EH (cell line): Measurements from ENCODE around the gene RAB30.
"Not testable (repeated sequence)": the region's sequence is repeated elsewhere in the genome, so short reads cannot be mapped to it uniquely, and the experiment has no call there.

ENCODE experiments used
- DNase-seq: peaks from one replicate; pipeline ENCODE4 v3.0.0-alpha.2; 2015; ENCODE audit warnings: low read depth

Gene RAB30

GRCh38 chr11:83009999-83010398, 61.7 kb downstream of the RAB30 start:
- DNase-seq, result no peak

GRCh38 chr11:83009136-83009535, 62.6 kb downstream of the RAB30 start:
- DNase-seq, result not testable (repeated sequence)

GRCh38 chr11:83008581-83008923, 63.1 kb downstream of the RAB30 start:
- peak; percentile 83 for DNase-seq

GRCh38 chr11:83007909-83008580, 63.7 kb downstream of the RAB30 start:
- no peak for DNase-seq

- DNase-seq, result no peak
These were observed 64.2 kb downstream of the RAB30 start for GRCh38 chr11:83007477-83007876.

- DNase-seq, result no peak
These were observed 64.8 kb downstream of the RAB30 start for GRCh38 chr11:83006877-83007330.

- no peak for DNase-seq
These were observed 66.7 kb downstream of the RAB30 start for GRCh38 chr11:83004746-83005556.

- no peak for DNase-seq
These were observed 69.2 kb downstream of the RAB30 start for GRCh38 chr11:83002522-83002921.

GRCh38 chr11:83002053-83002452, 69.6 kb downstream of the RAB30 start:
- no peak for DNase-seq

- DNase-seq, result no peak
These were observed 71.3 kb downstream of the RAB30 start for GRCh38 chr11:83000381-83000780.

- no peak for DNase-seq
These were observed 72.5 kb downstream of the RAB30 start for GRCh38 chr11:82999232-82999631.

- DNase-seq, result no peak
These were observed 73.0 kb downstream of the RAB30 start for GRCh38 chr11:82998697-82999096.

- DNase-seq, result no peak
These were observed 74.6 kb downstream of the RAB30 start for GRCh38 chr11:82996966-82997606.

- DNase-seq, result peak; percentile 77
These were observed 75.8 kb downstream of the RAB30 start for GRCh38 chr11:82995754-82996398.

GRCh38 chr11:82995235-82995634, 76.5 kb downstream of the RAB30 start:
- DNase-seq, result no peak

GRCh38 chr11:82994604-82995230, 77.0 kb downstream of the RAB30 start:
- peak; percentile 38 for DNase-seq

- DNase-seq, result peak; percentile 65
These were observed 79.5 kb downstream of the RAB30 start for GRCh38 chr11:82992223-82992622.

- DNase-seq, result no peak
These were observed 81.9 kb downstream of the RAB30 start for GRCh38 chr11:82989628-82990404.

GRCh38 chr11:82988936-82989627, 82.6 kb downstream of the RAB30 start:
- no peak for DNase-seq

- no peak for DNase-seq
These were observed 83.7 kb downstream of the RAB30 start for GRCh38 chr11:82987997-82988396.

- no peak for DNase-seq
These were observed 85.3 kb downstream of the RAB30 start for GRCh38 chr11:82986446-82986845.
